Liver (tissue), 9 donors: ENCODE data around the gene ELOVL2. TPM values are rescaled to one million over a fixed set of nuclear protein-coding genes. Genes with fewer than 3 reads are reported as not detected.

Experiments used
- DNase-seq: peaks from one replicate; pipeline ENCODE4 v3.0.0-alpha.2; 2017; ENCODE audit warnings: low spot score
- H3K27ac ChIP-seq, 2 donors: one replicate each; pipeline ENCODE4 v1.7.0; 2013; ENCODE audit warnings: inconsistent platforms in 2 of 2, low read length in 2 of 2, control low read depth in 1 of 2, low read depth in 1 of 2, mild to moderate bottlenecking in 1 of 2
- H3K27me3 ChIP-seq, 4 donors: one replicate each; pipeline versions ENCODE4 v1.6.1 to v1.7.0; 2013; ENCODE audit warnings: low read length in 3 of 4, inconsistent platforms in 1 of 4, mild to moderate bottlenecking in 1 of 4, moderate library complexity in 1 of 4; ENCODE audit not compliant: control insufficient read depth in 4 of 4, insufficient read depth in 4 of 4
- H3K36me3 ChIP-seq, 4 donors: one replicate each; pipeline versions ENCODE4 v1.6.1 to v1.7.0; 2013; ENCODE audit warnings: low read length in 3 of 4, mild to moderate bottlenecking in 3 of 4, low read depth in 1 of 4, moderate library complexity in 1 of 4; ENCODE audit not compliant: control insufficient read depth in 4 of 4, insufficient read depth in 3 of 4
- H3K4me1 ChIP-seq, 4 donors: one replicate each; pipeline versions ENCODE4 v1.6.1 to v1.7.0; 2013; ENCODE audit warnings: low read length in 3 of 4, mild to moderate bottlenecking in 3 of 4, moderate library complexity in 1 of 4; ENCODE audit not compliant: control insufficient read depth in 4 of 4, insufficient read depth in 4 of 4
- H3K4me3 ChIP-seq, 3 donors: one replicate each; pipeline versions ENCODE4 v1.6.1 to v1.7.0; 2013; ENCODE audit warnings: low read length in 3 of 3, control low read depth in 1 of 3, low read depth in 1 of 3, mild to moderate bottlenecking in 1 of 3
- H3K9ac ChIP-seq, 2 donors: one replicate each; pipeline ENCODE4 v1.7.0; 2013; ENCODE audit warnings: low read length in 2 of 2, mild to moderate bottlenecking in 2 of 2, moderate library complexity in 2 of 2, control low read depth in 1 of 2, low read depth in 1 of 2
- H3K9me3 ChIP-seq, 4 donors: one replicate each; pipeline versions ENCODE4 v1.6.1 to v1.7.0; 2013; ENCODE audit warnings: low read length in 3 of 4; ENCODE audit not compliant: control insufficient read depth in 4 of 4
- ATF3 ChIP-seq: IDR thresholded peaks from 2 replicates; pipeline ENCODE4 v1.6.1; 2016; ENCODE audit warnings: antibody characterized with exemption
- CTCF ChIP-seq: fragments of 150-350 bp; IDR thresholded peaks from 2 replicates; pipeline ENCODE4 v1.5.1; 2017; ENCODE audit warnings: improper control_type of control experiment, low read depth, low read length; ENCODE audit not compliant: missing input control
- EGR1 ChIP-seq, 2 donors: IDR thresholded peaks; 2 replicates each; pipeline ENCODE4 v1.6.1; 2016 to 2018; ENCODE audit warnings: antibody characterized with exemption in 2 of 2, low read depth in 2 of 2
- FOXA2 ChIP-seq: IDR thresholded peaks from 2 replicates; pipeline ENCODE4 v1.6.1; 2016; ENCODE audit warnings: antibody characterized with exemption
- GABPA ChIP-seq, 2 donors: IDR thresholded peaks in 1 of 2; conservative IDR thresholded peaks in 1 of 2; 2 replicates each; pipeline ENCODE4 v1.6.1; 2016; ENCODE audit warnings: antibody characterized with exemption in 2 of 2, mild to moderate bottlenecking in 1 of 2, moderate library complexity in 1 of 2
- HNF4A ChIP-seq, 2 donors: conservative IDR thresholded peaks; 2 replicates each; pipeline ENCODE4 v1.6.1; 2016; ENCODE audit warnings: antibody characterized with exemption in 2 of 2, mild to moderate bottlenecking in 2 of 2
- HNF4G ChIP-seq: IDR thresholded peaks from 2 replicates; pipeline ENCODE4 v1.6.1; 2016; ENCODE audit warnings: antibody characterized with exemption
- JUND ChIP-seq, 2 donors: IDR thresholded peaks; 2 replicates each; pipeline ENCODE4 v1.6.1; 2016; ENCODE audit warnings: antibody characterized with exemption in 2 of 2
- NR2F2 ChIP-seq: IDR thresholded peaks from 2 replicates; pipeline ENCODE4 v1.6.1; 2016; ENCODE audit warnings: antibody characterized with exemption
- RAD21 ChIP-seq, 2 donors: IDR thresholded peaks; 2 replicates each; pipeline ENCODE4 v1.6.1; 2016; ENCODE audit warnings: antibody characterized with exemption in 2 of 2, mild to moderate bottlenecking in 2 of 2
- REST ChIP-seq: IDR thresholded peaks from 2 replicates; pipeline ENCODE4 v1.6.1; 2016; ENCODE audit warnings: antibody characterized with exemption, mild to moderate bottlenecking
- RXRA ChIP-seq, 2 donors: IDR thresholded peaks; 2 replicates each; pipeline ENCODE4 v1.6.1; 2017 to 2018; ENCODE audit warnings: antibody characterized with exemption in 2 of 2, mild to moderate bottlenecking in 1 of 2
- TAF1 ChIP-seq: conservative IDR thresholded peaks from 2 replicates; pipeline ENCODE4 v1.6.1; 2016; ENCODE audit warnings: antibody characterized with exemption, mild to moderate bottlenecking
- YY1 ChIP-seq: IDR thresholded peaks from 2 replicates; pipeline ENCODE4 v1.6.1; 2016; ENCODE audit warnings: antibody characterized with exemption, mild to moderate bottlenecking
- ZBTB33 ChIP-seq: IDR thresholded peaks from 2 replicates; pipeline ENCODE4 v1.6.1; 2016; ENCODE audit warnings: antibody characterized with exemption
- WGBS: extraction: QIAGEN DNeasy Blood & Tissue Kit; methylation state at CpG from one replicate; pipeline ENCODE4 v1.1.7; 2013; 5-methylcytosine and 5-hydroxymethylcytosine counted together
- polyA plus RNA-seq, 2 donors: library from polyadenylated mRNA; stranded (reverse) in 1 of 2; unstranded in 1 of 2; fragments of 200-250 nt in 1 of 2; fragments of >200 nt in 1 of 2; fragmentation: Nextera tagmentation in 1 of 2; extraction: Ambion mirVana in 1 of 2; gene quantifications; one replicate each; pipeline versions ENCODE4 v1.2.1 to v1.2.3, GENCODE V29; 2013 to 2015
- total RNA-seq, 2 donors: library from RNA; depleted of rRNA; stranded (reverse); fragments of >200 nt; gene quantifications; one replicate each; pipeline ENCODE4 v1.2.3, GENCODE V29; 2014
- donor health status: healthy.
- donor health status: healthy.
- donor health status: healthy.
- donor health status: healthy.
- donor health status: healthy.

Gene ELOVL2
- total and polyA plus RNA-seq, 4 donors = 7.1 to 28.5 (median 22.1) TPM

GRCh38 chr6:11027565-11028110 lies 16.5 kb downstream of the ELOVL2 start:
- Histone ChIP-seq H3K36me3 (no peaks in the 10 kb centered on the region), H3K27me3 (no peaks in the 10 kb centered on the region), H3K4me1 (peaks cover 0 to 2% (median 0%) of the 10 kb centered on the region in 4 donors), H3K4me3 (no peak overlapping the region), H3K9ac (no peak overlapping the region), H3K9me3 (no peaks in the 10 kb centered on the region), H3K27ac (no peak overlapping the region)
- 88% methylated on average over 4 of the region's 4 CpGs for WGBS
- DNase-seq = no peak
- TF ChIP-seq HNF4A (conservative IDR thresholded peaks at IDR 0.05) (no peak), HNF4G (no peak), FOXA2 (no peak), CTCF (no peak), EGR1 (IDR thresholded peaks at IDR 0.05; ENCODE audit: low read depth in 2 of 2) (no peak), ZBTB33 (no peak), JUND (IDR thresholded peaks at IDR 0.05) (no peak), YY1 (no peak), RAD21 (IDR thresholded peaks at IDR 0.05) (no peak), NR2F2 (no peak), REST (no peak), TAF1 (no peak), GABPA (IDR thresholded peaks at IDR 0.05 in 1 of 2, conservative IDR thresholded peaks at IDR 0.05 in 1 of 2) (no peak), RXRA (IDR thresholded peaks at IDR 0.05) (no peak)

GRCh38 chr6:11025921-11026635 lies 18.0 kb downstream of the ELOVL2 start:
- no peaks in the 10 kb centered on the region for H3K36me3 ChIP-seq
- no peak overlapping the region for H3K4me3 ChIP-seq
- H3K9me3 ChIP-seq = no peaks in the 10 kb centered on the region
- H3K4me1 ChIP-seq = no peaks in the 10 kb centered on the region
- H3K27ac ChIP-seq = no peak overlapping the region
- 74% methylated on average over 10 of the region's 10 CpGs for WGBS
- no peak overlapping the region for H3K9ac ChIP-seq
- DNase-seq = no peak
- no peaks in the 10 kb centered on the region for H3K27me3 ChIP-seq
- no peak for TF ChIP-seq CTCF
- TF ChIP-seq EGR1 (IDR thresholded peaks at IDR 0.05; ENCODE audit: low read depth in 2 of 2) = no peak
- no peak for TF ChIP-seq GABPA (IDR thresholded peaks at IDR 0.05 in 1 of 2, conservative IDR thresholded peaks at IDR 0.05 in 1 of 2)
- no peak for TF ChIP-seq TAF1
- no peak for TF ChIP-seq HNF4A (conservative IDR thresholded peaks at IDR 0.05)
- TF ChIP-seq ATF3 = no peak
- TF ChIP-seq FOXA2 = no peak
- TF ChIP-seq JUND (IDR thresholded peaks at IDR 0.05) = no peak
- TF ChIP-seq REST = no peak
